ENCODE data around the gene PKN1.

Gene PKN1

DNA sequence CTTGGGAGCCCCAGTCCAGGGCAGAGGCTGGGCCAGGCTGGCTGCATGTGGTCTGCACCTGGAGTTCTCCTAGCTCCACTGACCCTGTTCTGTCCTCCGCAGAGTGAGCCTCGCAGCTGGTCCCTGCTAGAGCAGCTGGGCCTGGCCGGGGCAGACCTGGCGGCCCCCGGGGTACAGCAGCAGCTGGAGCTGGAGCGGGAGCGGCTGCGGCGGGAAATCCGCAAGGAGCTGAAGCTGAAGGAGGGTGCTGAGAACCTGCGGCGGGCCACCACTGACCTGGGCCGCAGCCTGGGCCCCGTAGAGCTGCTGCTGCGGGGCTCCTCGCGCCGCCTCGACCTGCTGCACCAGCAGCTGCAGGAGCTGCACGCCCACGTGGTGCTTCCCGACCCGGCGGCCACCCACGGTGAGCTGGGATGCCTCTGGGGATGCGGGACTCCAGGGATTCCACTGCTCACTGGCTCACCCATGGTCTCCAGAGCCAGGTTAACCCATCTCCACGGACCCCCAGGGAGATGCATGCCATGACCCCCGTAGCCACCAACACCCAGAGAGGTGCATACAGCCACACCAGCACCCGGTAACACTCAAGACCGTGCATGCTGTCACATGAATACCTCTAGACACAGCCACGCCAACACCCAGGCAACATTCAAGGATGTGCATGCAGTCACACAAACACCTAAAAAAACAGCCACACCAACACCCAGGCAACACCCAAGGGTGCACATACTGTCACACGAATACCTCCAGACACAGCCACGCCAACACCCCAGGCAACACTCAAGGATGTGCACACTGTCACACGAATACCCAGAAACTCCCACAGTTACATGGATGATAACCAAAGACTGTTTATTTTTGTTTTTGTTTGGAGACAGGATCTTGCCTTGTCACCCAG lies 8.2 kb downstream of the PKN1 start:
- no peak for DNase-seq (ENCODE audit: low read depth)
- TF ChIP-seq CTCF (conservative IDR thresholded peaks at IDR 0.05; ENCODE audit: low read depth, low read length): no peak
- no peak overlapping the region for H3K4me3 ChIP-seq (ENCODE audit: low read length)

GRCh38 chr19:14442891-14443631 lies 10.0 kb downstream of the PKN1 start:
- H3K4me3 ChIP-seq (ENCODE audit: low read length): no peak overlapping the region
- no peak for TF ChIP-seq CTCF (conservative IDR thresholded peaks at IDR 0.05; ENCODE audit: low read depth, low read length)
- no peak for DNase-seq (ENCODE audit: low read depth)

- no peak for DNase-seq (ENCODE audit: low read depth)
- no peak for TF ChIP-seq CTCF (conservative IDR thresholded peaks at IDR 0.05; ENCODE audit: low read depth, low read length)
- H3K4me3 ChIP-seq (ENCODE audit: low read length): no peak overlapping the region
Observed at GRCh38 chr19:14443632-14444216, 10.6 kb downstream of the PKN1 start.

DNA sequence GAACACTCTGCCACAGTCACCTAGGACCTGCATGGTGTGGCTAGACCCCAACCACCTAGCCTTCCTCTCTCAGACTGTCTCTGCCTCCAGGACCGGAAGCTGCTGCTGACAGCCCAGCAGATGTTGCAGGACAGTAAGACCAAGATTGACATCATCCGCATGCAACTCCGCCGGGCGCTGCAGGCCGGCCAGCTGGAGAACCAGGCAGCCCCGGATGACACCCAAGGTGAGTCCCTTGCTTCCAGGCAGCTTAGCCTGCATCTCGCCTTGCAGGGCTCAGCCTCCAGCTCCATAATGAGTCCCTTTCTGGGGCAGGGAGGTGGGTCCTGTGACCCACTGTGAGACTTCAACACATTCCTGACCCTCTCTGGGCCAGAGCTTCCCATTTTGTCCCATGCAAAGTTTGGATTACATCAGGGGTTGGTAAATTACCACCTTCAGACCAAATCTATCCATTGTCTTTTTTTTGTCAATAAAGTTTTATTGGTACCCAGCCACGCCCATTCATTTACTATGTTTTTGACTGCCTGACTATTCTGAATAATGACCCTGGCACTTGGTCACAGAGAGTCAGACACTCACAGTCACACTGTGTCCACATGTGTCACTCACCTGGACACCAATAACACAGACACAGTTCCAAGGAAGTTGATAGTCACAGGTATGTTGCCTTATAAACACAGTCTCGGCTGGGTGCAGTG lies 13.4 kb downstream of the PKN1 start:
- DNase-seq (ENCODE audit: low read depth): no peak
- no peak for TF ChIP-seq CTCF (conservative IDR thresholded peaks at IDR 0.05; ENCODE audit: low read depth, low read length)
- H3K4me3 ChIP-seq (ENCODE audit: low read length): no peak overlapping the region

- DNase-seq (ENCODE audit: low read depth): no peak
- no peak overlapping the region for H3K4me3 ChIP-seq (ENCODE audit: low read length)
- TF ChIP-seq CTCF (conservative IDR thresholded peaks at IDR 0.05; ENCODE audit: low read depth, low read length): no peak
Observed at GRCh38 chr19:14449321-14449720, 16.2 kb downstream of the PKN1 start.

GRCh38 chr19:14450168-14450874 lies 17.2 kb downstream of the PKN1 start:
- no peak for DNase-seq (ENCODE audit: low read depth)
- TF ChIP-seq CTCF (conservative IDR thresholded peaks at IDR 0.05; ENCODE audit: low read depth, low read length): no peak
- no peak overlapping the region for H3K4me3 ChIP-seq (ENCODE audit: low read length)
